Astrocyte (in vitro differentiated cells and primary cell): ENCODE measurements around the gene TMOD3. TPM values are rescaled to one million over a fixed set of nuclear protein-coding genes. Genes with fewer than 3 reads are reported as not detected.
"Not testable (repeated sequence)": the region's sequence is repeated elsewhere in the genome, so short reads cannot be mapped to it uniquely, and the experiment has no call there.

Experiments
- DNase-seq: peaks from one replicate; pipeline ENCODE4 v3.0.0-alpha.2; 2010; ENCODE audit warnings: low read depth
- FAIRE-seq: peaks from 2 replicates; lab custom pipeline; 2011; peaks lifted over from hg19 to GRCh38; lab: Jason Lieb, UNC
- H2AFZ ChIP-seq: 2 replicates; pipeline ENCODE4 v1.6.0; 2012; ENCODE audit warnings: low read depth, low read length, inconsistent platforms
- H3K27ac ChIP-seq: 2 replicates; pipeline ENCODE4 v1.5.1; 2011; ENCODE audit warnings: low read depth, low read length, inconsistent platforms
- H3K27me3 ChIP-seq: 2 replicates; pipeline ENCODE4 v1.6.0; 2011; ENCODE audit warnings: low read length, inconsistent platforms; ENCODE audit not compliant: insufficient read depth
- H3K36me3 ChIP-seq: 2 replicates; pipeline ENCODE4 v1.5.1; 2011; ENCODE audit warnings: low read length, inconsistent platforms; ENCODE audit not compliant: insufficient read depth
- H3K4me1 ChIP-seq: 2 replicates; pipeline ENCODE4 v1.5.1; 2011; ENCODE audit warnings: low read length, inconsistent platforms; ENCODE audit not compliant: insufficient read depth
- H3K4me2 ChIP-seq: 2 replicates; pipeline ENCODE4 v1.6.0; 2012; ENCODE audit warnings: low read length, inconsistent platforms
- H3K4me3 ChIP-seq: 2 replicates; pipeline ENCODE4 v1.5.1; 2011; ENCODE audit warnings: low read depth, mild to moderate bottlenecking, low read length, inconsistent platforms; ENCODE audit not compliant: insufficient read depth
- H3K79me2 ChIP-seq: 2 replicates; pipeline ENCODE4 v1.6.0; 2012; ENCODE audit warnings: mild to moderate bottlenecking, low read length, inconsistent platforms; ENCODE audit not compliant: insufficient read depth
- H3K9ac ChIP-seq: 2 replicates; pipeline ENCODE4 v1.6.0; 2012; ENCODE audit warnings: mild to moderate bottlenecking, low read length, inconsistent platforms
- H3K9me3 ChIP-seq: 2 replicates; pipeline ENCODE4 v1.5.1; 2012; ENCODE audit warnings: low read depth, mild to moderate bottlenecking, low read length, inconsistent platforms; ENCODE audit not compliant: insufficient read depth
- H4K20me1 ChIP-seq: 2 replicates; pipeline ENCODE4 v1.6.0; 2012; ENCODE audit warnings: low read length, inconsistent platforms; ENCODE audit not compliant: insufficient read depth
- H3K27ac Mint-ChIP-seq: one replicate; pipeline ENCODE4 v1.8.0; 2021; ENCODE audit warnings: mild to moderate bottlenecking, mixed read lengths; ENCODE audit not compliant: unreplicated experiment
- H3K27me3 Mint-ChIP-seq: one replicate; pipeline ENCODE4 v1.8.0; 2021; ENCODE audit warnings: low read depth, mixed read lengths; ENCODE audit not compliant: unreplicated experiment
- H3K36me3 Mint-ChIP-seq: one replicate; pipeline ENCODE4 v1.8.0; 2021; ENCODE audit warnings: low read depth, mixed read lengths; ENCODE audit not compliant: unreplicated experiment
- H3K4me1 Mint-ChIP-seq: one replicate; pipeline ENCODE4 v1.8.0; 2021; ENCODE audit warnings: low read depth, mixed read lengths; ENCODE audit not compliant: unreplicated experiment
- H3K4me3 Mint-ChIP-seq: one replicate; pipeline ENCODE4 v1.8.0; 2021; ENCODE audit warnings: mild to moderate bottlenecking, moderate library complexity, mixed read lengths; ENCODE audit not compliant: unreplicated experiment
- H3K9me3 Mint-ChIP-seq: one replicate; pipeline ENCODE4 v1.8.0; 2021; ENCODE audit warnings: mild to moderate bottlenecking, mixed read lengths; ENCODE audit not compliant: unreplicated experiment
- CTCF ChIP-seq: IDR thresholded peaks from 2 replicates; pipeline ENCODE4 v1.5.1; 2011; ENCODE audit warnings: low read depth, mild to moderate bottlenecking, inconsistent platforms, low read length, moderate library complexity; ENCODE audit not compliant: insufficient read depth
- EZH2 ChIP-seq: IDR thresholded peaks from 2 replicates; pipeline ENCODE4 v1.6.1; 2012; ENCODE audit warnings: mild to moderate bottlenecking, low read length, inconsistent platforms; ENCODE audit not compliant: insufficient read depth
- total RNA-seq: library from RNA; stranded (reverse); gene quantifications from 2 replicates; pipeline ENCODE4 v1.2.1, GENCODE V29; 2021

TMOD3 gene
- total RNA-seq, 1 donor from 2014 or later: 65.2 TPM

- Histone ChIP-seq H3K4me1 (peaks cover 27% of the 10 kb centered on the region), H3K27ac (no peak overlapping the region), H3K9ac (no peak overlapping the region), H3K4me3 (no peak overlapping the region), H3K4me2 (no peak overlapping the region), H3K9me3 (no peaks in the 10 kb centered on the region), H4K20me1 (peaks cover 16% of the 10 kb centered on the region), H2AFZ (no peak overlapping the region), H3K36me3 (peaks cover 2% of the 10 kb centered on the region), H3K27me3 (no peaks in the 10 kb centered on the region), H3K79me2 (peaks cover 37% of the 10 kb centered on the region)
- DNase-seq: no peak
- Mint-ChIP-seq H3K4me1 (peaks cover 26% of the 10 kb centered on the region), H3K27ac (no peak overlapping the region), H3K36me3 (peaks cover 5% of the 10 kb centered on the region), H3K27me3 (no peaks in the 10 kb centered on the region), H3K4me3 (no peak overlapping the region), H3K9me3 (peaks cover 4% of the 10 kb centered on the region)
- FAIRE-seq: no peak
- TF ChIP-seq CTCF (no peak), EZH2 (no peak)
These were observed 54.6 kb downstream of the TMOD3 start for GRCh38 chr15:51884041-51884440.

GRCh38 chr15:51884517-51885236 is 55.2 kb downstream of the TMOD3 start:
- Histone ChIP-seq H2AFZ (no peak overlapping the region), H3K9me3 (no peaks in the 10 kb centered on the region), H3K9ac (no peak overlapping the region), H3K79me2 (peaks cover 37% of the 10 kb centered on the region), H3K27me3 (no peaks in the 10 kb centered on the region), H3K4me3 (no peak overlapping the region), H3K36me3 (peaks cover 8% of the 10 kb centered on the region), H4K20me1 (peaks cover 19% of the 10 kb centered on the region), H3K4me1 (peaks cover 21% of the 10 kb centered on the region), H3K27ac (no peak overlapping the region), H3K4me2 (no peak overlapping the region)
- TF ChIP-seq EZH2 (no peak), CTCF (no peak)
- no peak overlapping the region for H3K27ac Mint-ChIP-seq
- H3K4me3 Mint-ChIP-seq: no peak overlapping the region
- no peaks in the 10 kb centered on the region for H3K27me3 Mint-ChIP-seq
- H3K9me3 Mint-ChIP-seq: peaks cover 4% of the 10 kb centered on the region
- FAIRE-seq (no peak), DNase-seq (peak; percentile 46)
- H3K36me3 Mint-ChIP-seq: peaks cover 5% of the 10 kb centered on the region
- peaks cover 23% of the 10 kb centered on the region for H3K4me1 Mint-ChIP-seq

GRCh38 chr15:51885758-51886157 is 56.3 kb downstream of the TMOD3 start:
- H3K36me3 Mint-ChIP-seq, H3K9ac ChIP-seq, H3K4me3 Mint-ChIP-seq, H3K27ac Mint-ChIP-seq, FAIRE-seq, H3K27me3 Mint-ChIP-seq, H3K27me3 ChIP-seq, H3K9me3 ChIP-seq, H2AFZ ChIP-seq, DNase-seq, H3K4me2 ChIP-seq, H3K27ac ChIP-seq, H3K4me3 ChIP-seq, H3K9me3 Mint-ChIP-seq: not testable (repeated sequence)
- peaks cover 22% of the 10 kb centered on the region for H3K4me1 Mint-ChIP-seq
- peaks cover 18% of the 10 kb centered on the region for H3K4me1 ChIP-seq
- peaks cover 13% of the 10 kb centered on the region for H3K36me3 ChIP-seq
- peaks cover 21% of the 10 kb centered on the region for H4K20me1 ChIP-seq
- H3K79me2 ChIP-seq: peaks cover 29% of the 10 kb centered on the region
